Measurements from ENCODE around the gene PSME3IP1. TPM values are rescaled to one million over a fixed set of nuclear protein-coding genes. Genes with fewer than 3 reads are reported as not detected.

Gene PSME3IP1
- total and polyA plus RNA-seq, 2 of the 4 experiments (the other 2 are of a cell fraction), result 50.2 to 75.2 TPM

- TF ChIP-seq CEBPB (IDR thresholded peaks at IDR 0.05; ENCODE audit: low read depth, low read length), result no peak
- TF ChIP-seq FOS (IDR thresholded peaks at IDR 0.05; ENCODE audit: low read depth, low read length), result no peak
- no peak for TF ChIP-seq POLR2A (IDR thresholded peaks at IDR 0.05; ENCODE audit: low read depth, low read length)
- TF ChIP-seq MXI1 (IDR thresholded peaks at IDR 0.05; ENCODE audit: borderline replicate concordance, low read depth, low read length), result no peak
- TF ChIP-seq RAD21 (IDR thresholded peaks at IDR 0.05; ENCODE audit: low read length), result no peak
- TF ChIP-seq NFE2L2 (IDR thresholded peaks at IDR 0.05; ENCODE audit: low read depth, low read length), result no peak
- TF ChIP-seq USF2 (IDR thresholded peaks at IDR 0.05; ENCODE audit: low read depth, low read length), result no peak
- no peak for TF ChIP-seq SMC3 (IDR thresholded peaks at IDR 0.05; ENCODE audit: low read depth, low read length)
- TF ChIP-seq RCOR1 (IDR thresholded peaks at IDR 0.05; ENCODE audit: insufficient replicate concordance, low read length), result no peak
- TF ChIP-seq, protein P1, sequence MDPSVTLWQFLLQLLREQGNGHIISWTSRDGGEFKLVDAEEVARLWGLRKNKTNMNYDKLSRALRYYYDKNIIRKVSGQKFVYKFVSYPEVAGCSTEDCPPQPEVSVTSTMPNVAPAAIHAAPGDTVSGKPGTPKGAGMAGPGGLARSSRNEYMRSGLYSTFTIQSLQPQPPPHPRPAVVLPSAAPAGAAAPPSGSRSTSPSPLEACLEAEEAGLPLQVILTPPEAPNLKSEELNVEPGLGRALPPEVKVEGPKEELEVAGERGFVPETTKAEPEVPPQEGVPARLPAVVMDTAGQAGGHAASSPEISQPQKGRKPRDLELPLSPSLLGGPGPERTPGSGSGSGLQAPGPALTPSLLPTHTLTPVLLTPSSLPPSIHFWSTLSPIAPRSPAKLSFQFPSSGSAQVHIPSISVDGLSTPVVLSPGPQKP (IDR thresholded peaks at IDR 0.05; ENCODE audit: borderline replicate concordance, low read depth, low read length), result no peak
- Histone ChIP-seq H2BK20ac (ENCODE audit: low read depth, low read length) (no peak overlapping the region), H2BK5ac (ENCODE audit: low read depth, low read length, poor library complexity, severe bottlenecking) (no peak overlapping the region), H3K4me1 (ENCODE audit: control insufficient read depth, insufficient read depth, low read length) (peaks cover 4% of the 10 kb centered on the region; the same call in 1 of the 2 replicates), H2AFZ (replicated peaks; ENCODE audit: low read length, poor library complexity) (no peak overlapping the region), H4K5ac (ENCODE audit: low read depth, low read length) (no peak overlapping the region), H3K27ac (ENCODE audit: insufficient read depth, low read length) (no peak overlapping the region), H3K79me1 (ENCODE audit: low read depth in 1 of 2, low read length in 2 of 2) (peaks cover 0 to 3% of the 10 kb centered on the region in 2 experiments; a peak in 1 of 4 replicates), H3K23ac (ENCODE audit: low read depth, low read length) (no peak overlapping the region), H3K4me3 (ENCODE audit: insufficient read depth, low read depth, low read length) (no peak overlapping the region), H3K4ac (ENCODE audit: low read depth, low read length) (no peak overlapping the region), H4K91ac (ENCODE audit: insufficient read depth, low read depth, low read length) (no peak overlapping the region), H3K4me2 (ENCODE audit: low read depth, low read length) (no peak overlapping the region), H2AK9ac (replicated peaks; ENCODE audit: low read depth, low read length, poor library complexity) (no peak overlapping the region), H2AK5ac (ENCODE audit: low read depth, low read length) (no peak overlapping the region), H3K36me3 (ENCODE audit: control insufficient read depth, insufficient read depth, low read length) (peaks cover 40% of the 10 kb centered on the region), H2BK120ac (ENCODE audit: low read depth, low read length) (no peak overlapping the region), H4K20me1 (ENCODE audit: insufficient read depth, low read length) (no peaks in the 10 kb centered on the region; the same call in 1 of the 2 replicates), H2BK15ac (ENCODE audit: low read depth, low read length) (no peak overlapping the region), H3K56ac (ENCODE audit: extremely low read depth, insufficient read depth, low read length) (no peak overlapping the region), H3K14ac (replicated peaks; ENCODE audit: low read depth, low read length) (no peak overlapping the region), H3K27me3 (ENCODE audit: control insufficient read depth, insufficient read depth, low read length) (no peaks in the 10 kb centered on the region), H3K9ac (ENCODE audit: low read depth, low read length) (no peak overlapping the region), H4K8ac (ENCODE audit: low read depth in 2 of 2, low read length in 2 of 2) (no peak overlapping the region), H3K9me3 (ENCODE audit: control insufficient read depth, insufficient read depth, low read length) (no peaks in the 10 kb centered on the region), H3K9me1 (ENCODE audit: insufficient read depth, low read length) (peaks cover 12% of the 10 kb centered on the region), H3K18ac (ENCODE audit: low read depth, low read length) (no peak overlapping the region)
- intact Hi-C loops (cut with micrococcal nuclease), result no loop called here
- ChIA-PET CTCF (no interaction called here), POLR2A (ENCODE audit: unreplicated experiment) (interaction anchor here (0.6 kb wide), 1 partner anchor 45 kb away, joined by 18 read pairs; no protein-coding TSS in a partner anchor)
- BruUV-seq (replicated peaks), result no TSS peak
- DNase-seq (no peak), ATAC-seq (ENCODE audit: low read depth) (no peak)
- 100% methylated on average over 1 of the region's 4 CpGs; no CpG with 5 or more reads in 1 of the 2 experiments for WGBS, 2 experiments (ENCODE audit: extremely low coverage in 2 of 2, insufficient read length in 1 of 2)
- dilution Hi-C loops (cut with HindIII; ENCODE audit: low sequenced_read_pairs, unreplicated experiment), result no loop called here
- in situ Hi-C loops (cut with MboI; ENCODE audit: low sequenced_read_pairs), result no loop called here
These were observed 33.4 kb downstream of the PSME3IP1 start for GRCh38 chr16:57152096-57153093.
